SU-DHL-6 (cell line): Measurements from ENCODE around the gene PRKD1.

ENCODE experiments used
- H2AFZ ChIP-seq: fragments of 200-600 bp; sonication (generic); 2 replicates; pipeline ENCODE4 v1.6.1; 2014; ENCODE audit warnings: low read depth, mild to moderate bottlenecking, moderate library complexity, mixed read lengths, antibody characterized with exemption, low read length; ENCODE audit not compliant: severe bottlenecking
- H3F3A ChIP-seq: fragments of 200-600 bp; shearing (Covaris generic); 2 replicates; pipeline ENCODE4 v1.6.0; 2016; ENCODE audit warnings: antibody characterized with exemption, mild to moderate bottlenecking; ENCODE audit not compliant: insufficient read depth
- H3K27ac ChIP-seq: fragments of 200-600 bp; sonication (generic); 2 replicates; pipeline ENCODE4 v1.5.1; 2016; ENCODE audit warnings: low read depth, mild to moderate bottlenecking, low read length, moderate library complexity, mixed read lengths
- H3K27me3 ChIP-seq: fragments of 200-600 bp; sonication (generic), shearing (Covaris generic); 2 replicates; pipeline ENCODE4 v1.6.0; 2014; ENCODE audit warnings: mild to moderate bottlenecking, low read length
- H3K36me3 ChIP-seq: fragments of 200-600 bp; sonication (generic); 2 replicates; pipeline ENCODE4 v1.6.1; 2014; ENCODE audit warnings: mild to moderate bottlenecking, low read length, mixed read lengths
- H3K4me2 ChIP-seq: fragments of 300-600, 200-600 bp; shearing (Covaris generic), sonication (generic); 2 replicates; pipeline ENCODE4 v1.6.0; 2014; ENCODE audit warnings: low read length, low read depth, mild to moderate bottlenecking; ENCODE audit not compliant: poor library complexity, severe bottlenecking
- H3K4me3 ChIP-seq: fragments of 200-600 bp; sonication (generic); 2 replicates; pipeline ENCODE4 v1.5.1; 2014; ENCODE audit warnings: antibody characterized with exemption, low read length, mild to moderate bottlenecking, mixed read lengths; ENCODE audit not compliant: insufficient read depth, poor library complexity, severe bottlenecking
- H3K79me2 ChIP-seq: fragments of 200-600 bp; sonication (generic); 2 replicates; pipeline ENCODE4 v1.6.1; 2014; ENCODE audit warnings: mild to moderate bottlenecking, low read length, moderate library complexity; ENCODE audit not compliant: insufficient read depth
- H3K9ac ChIP-seq: fragments of 200-600 bp; sonication (generic); 2 replicates; pipeline ENCODE4 v1.7.0; 2014; ENCODE audit warnings: mild to moderate bottlenecking, low read length
- H3K9me2 ChIP-seq: fragments of 200-600 bp; sonication (generic); replicated peaks from 2 replicates; pipeline ENCODE4 v1.6.1; 2014; ENCODE audit warnings: low read length; ENCODE audit not compliant: insufficient read depth
- H3K9me3 ChIP-seq: fragments of 200-600 bp; sonication (generic); 2 replicates; pipeline ENCODE4 v1.6.1; 2014; ENCODE audit warnings: low read length, mixed read lengths; ENCODE audit not compliant: insufficient read depth
- H4K20me1 ChIP-seq: fragments of 200-600 bp; sonication (generic); 2 replicates; pipeline ENCODE4 v1.6.1; 2014; ENCODE audit warnings: low read depth, mild to moderate bottlenecking, antibody characterized with exemption, low read length, moderate library complexity, mixed read lengths
- EZH2phosphoT487 ChIP-seq: fragments of 200-600 bp; sonication (generic), shearing (Covaris generic); conservative IDR thresholded peaks from 2 replicates; pipeline ENCODE4 v1.6.1; 2018; ENCODE audit warnings: mild to moderate bottlenecking, antibody characterized with exemption, low read length, moderate library complexity, mixed read lengths
- TF ChIP-seq, protein P1 (sequence below): fragments of 200-600 bp; sonication (generic); IDR thresholded peaks from one replicate; pipeline ENCODE4 v1.5.1; 2017; ENCODE audit warnings: antibody characterized with exemption, mild to moderate bottlenecking, low read length, moderate library complexity; ENCODE audit not compliant: insufficient read depth, poor library complexity, severe bottlenecking

The PRKD1 gene

DNA sequence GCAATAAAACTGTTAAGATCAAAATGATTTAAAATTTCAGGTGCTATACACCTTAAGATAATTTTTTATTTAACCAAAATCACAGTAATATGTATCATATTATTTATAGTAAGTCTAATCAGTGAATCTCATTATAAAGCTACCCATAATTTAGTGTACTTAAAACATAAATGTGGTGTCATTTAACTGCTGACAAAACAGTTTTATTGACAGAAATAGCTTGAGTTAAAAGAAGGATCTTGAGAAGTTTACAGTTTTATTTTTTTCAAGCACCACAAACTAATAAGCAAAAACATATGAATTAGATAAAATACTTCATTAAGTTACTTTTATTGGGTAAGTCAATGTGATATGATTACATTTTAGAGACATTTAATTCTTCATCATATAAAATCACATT lies 400.4 kb downstream of the PRKD1 start:
- no peak for TF ChIP-seq EZH2phosphoT487
- TF ChIP-seq, protein P1, sequence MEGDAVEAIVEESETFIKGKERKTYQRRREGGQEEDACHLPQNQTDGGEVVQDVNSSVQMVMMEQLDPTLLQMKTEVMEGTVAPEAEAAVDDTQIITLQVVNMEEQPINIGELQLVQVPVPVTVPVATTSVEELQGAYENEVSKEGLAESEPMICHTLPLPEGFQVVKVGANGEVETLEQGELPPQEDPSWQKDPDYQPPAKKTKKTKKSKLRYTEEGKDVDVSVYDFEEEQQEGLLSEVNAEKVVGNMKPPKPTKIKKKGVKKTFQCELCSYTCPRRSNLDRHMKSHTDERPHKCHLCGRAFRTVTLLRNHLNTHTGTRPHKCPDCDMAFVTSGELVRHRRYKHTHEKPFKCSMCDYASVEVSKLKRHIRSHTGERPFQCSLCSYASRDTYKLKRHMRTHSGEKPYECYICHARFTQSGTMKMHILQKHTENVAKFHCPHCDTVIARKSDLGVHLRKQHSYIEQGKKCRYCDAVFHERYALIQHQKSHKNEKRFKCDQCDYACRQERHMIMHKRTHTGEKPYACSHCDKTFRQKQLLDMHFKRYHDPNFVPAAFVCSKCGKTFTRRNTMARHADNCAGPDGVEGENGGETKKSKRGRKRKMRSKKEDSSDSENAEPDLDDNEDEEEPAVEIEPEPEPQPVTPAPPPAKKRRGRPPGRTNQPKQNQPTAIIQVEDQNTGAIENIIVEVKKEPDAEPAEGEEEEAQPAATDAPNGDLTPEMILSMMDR, result no peak
- H3K79me2 ChIP-seq, result no peaks in the 10 kb centered on the region
- H3F3A ChIP-seq, result no peaks in the 10 kb centered on the region
- no peak overlapping the region for H2AFZ ChIP-seq
- H3K27ac ChIP-seq, result no peak overlapping the region
- no peaks in the 10 kb centered on the region for H3K27me3 ChIP-seq
- H3K36me3 ChIP-seq, result no peaks in the 10 kb centered on the region
- H3K4me3 ChIP-seq, result no peak overlapping the region
- H3K9me3 ChIP-seq, result no peaks in the 10 kb centered on the region
- H3K9me2 ChIP-seq, result no peaks in the 10 kb centered on the region
- no peaks in the 10 kb centered on the region for H4K20me1 ChIP-seq
- no peak overlapping the region for H3K9ac ChIP-seq
- no peak overlapping the region for H3K4me2 ChIP-seq
